SW 1271 (cell line): ENCODE data around the gene LCE4A.
"Not testable (repeated sequence)": the region's sequence is repeated elsewhere in the genome, so short reads cannot be mapped to it uniquely, and the experiment has no call there.

Experiments
- DNase-seq, 2 experiments: peaks; one replicate each; lab custom pipeline; 2025; lab: John Stamatoyannopoulos, UW

LCE4A gene

GRCh38 chr1:152707860-152708259 is at the start of gene LCE4A:
LCE4A (plus strand) TSS chr1:152708160; CDS start chr1:152709076, 916 bp downstream.
- no peak for DNase-seq

- DNase-seq, result no peak
Measured at GRCh38 chr1:152658649-152659048, 49.3 kb upstream of the LCE4A start.

GRCh38 chr1:152663098-152663497 is 44.9 kb upstream of the LCE4A start, which contains the start of gene LCE2D:
LCE2D (plus strand) TSS chr1:152663380; CDS start chr1:152664106, 726 bp downstream.
- no peak for DNase-seq

- DNase-seq, result not testable (repeated sequence)
Measured at GRCh38 chr1:152666171-152666570, 41.8 kb upstream of the LCE4A start.

GRCh38 chr1:152667648-152668047 is 40.3 kb upstream of the LCE4A start:
- no peak for DNase-seq

GRCh38 chr1:152673016-152673415 is 34.9 kb upstream of the LCE4A start:
- no peak for DNase-seq

- DNase-seq, result not testable (repeated sequence)
Measured at GRCh38 chr1:152674983-152675382, 33.0 kb upstream of the LCE4A start, which contains the start of gene LCE2C. LCE2C (plus strand) TSS chr1:152675279; CDS start chr1:152676016, 737 bp downstream.

GRCh38 chr1:152679459-152679858 is 28.5 kb upstream of the LCE4A start:
- DNase-seq, result no peak

GRCh38 chr1:152681616-152682015 is 26.3 kb upstream of the LCE4A start:
- DNase-seq, result no peak

- DNase-seq, result no peak
Measured at GRCh38 chr1:152683846-152684245, 24.1 kb upstream of the LCE4A start.

GRCh38 chr1:152685823-152686222 is 22.1 kb upstream of the LCE4A start, which contains the start of gene LCE2B:
LCE2B (plus strand) TSS chr1:152686123; CDS start chr1:152686844, 721 bp downstream.
- DNase-seq, result not testable (repeated sequence)

- DNase-seq, result no peak
Measured at GRCh38 chr1:152697701-152698600, 10.0 kb upstream of the LCE4A start, which contains the start of gene LCE2A. LCE2A (plus strand) TSS chr1:152698345; CDS start chr1:152698902, 557 bp downstream.

- no peak for DNase-seq
Measured at GRCh38 chr1:152699746-152700145, 8.2 kb upstream of the LCE4A start.

GRCh38 chr1:152718238-152718637 is 10.3 kb downstream of the LCE4A start:
- no peak for DNase-seq

- DNase-seq, result no peak
Measured at GRCh38 chr1:152725261-152725660, 17.3 kb downstream of the LCE4A start.

- no peak for DNase-seq
Measured at GRCh38 chr1:152728986-152729385, 21.0 kb downstream of the LCE4A start.

GRCh38 chr1:152735648-152736047 is 27.7 kb downstream of the LCE4A start:
- DNase-seq, result no peak

GRCh38 chr1:152737997-152738396 is 30.0 kb downstream of the LCE4A start:
- no peak for DNase-seq

GRCh38 chr1:152739841-152740240 is 31.9 kb downstream of the LCE4A start:
- DNase-seq, result no peak

GRCh38 chr1:152741656-152742055 is 33.7 kb downstream of the LCE4A start:
- DNase-seq, result no peak

- DNase-seq, result no peak
Measured at GRCh38 chr1:152743371-152744145, 35.6 kb downstream of the LCE4A start.

GRCh38 chr1:152745289-152745704 is 37.3 kb downstream of the LCE4A start:
- DNase-seq, result peak in 1 of 2 experiments; percentile 1
